IMR-90 (cell line): Measurements from ENCODE around the gene KRABD2.

Experiments used
- ATAC-seq: fragments of 200-7000 bp; cut with Tn5 transposase; 2 replicates; pipeline ENCODE4 v1.9.1; 2020; ENCODE audit warnings: low read depth, mild to moderate bottlenecking, moderate library complexity
- BruUV-seq: library from RNA; stranded (reverse); fragments of 400-500 nt; replicated peaks from 2 replicates; lab custom pipeline; 2021; lab: Mats Ljungman, UMichigan
- CTCF ChIA-PET: fragments of 300-600 bp; formaldehyde crosslinking; extraction: SDS; loops from one replicate; lab custom pipeline; 2021; ENCODE audit warnings: antibody characterized with exemption; lab: Yijun Ruan, JAX
- POLR2A ChIA-PET: fragments of 300-600 bp; sonication (Branson Sonifier 250); formaldehyde crosslinking; loops from one replicate; lab custom pipeline; 2022; ENCODE audit warnings: antibody characterized with exemption; ENCODE audit not compliant: unreplicated experiment; lab: Charles Lee
- DNase-seq: peaks from one replicate; pipeline ENCODE4 v3.0.0; 2013
- H2AFZ ChIP-seq: replicated peaks from 2 replicates; pipeline ENCODE3; 2013; ENCODE audit warnings: low read length, mild to moderate bottlenecking; ENCODE audit not compliant: poor library complexity
- H2AK5ac ChIP-seq: 2 replicates; pipeline ENCODE4 v1.6.1; 2013; ENCODE audit warnings: low read depth, low read length, inconsistent platforms
- H2AK9ac ChIP-seq: replicated peaks from 2 replicates; pipeline ENCODE3; 2013; ENCODE audit warnings: mild to moderate bottlenecking, low read depth, low read length, moderate library complexity; ENCODE audit not compliant: poor library complexity
- H2BK120ac ChIP-seq: 2 replicates; pipeline ENCODE4 v1.6.1; 2013; ENCODE audit warnings: low read depth, low read length, inconsistent platforms
- H2BK15ac ChIP-seq: 3 replicates; pipeline ENCODE4 v1.6.1; 2013; ENCODE audit warnings: low read depth, low read length, inconsistent platforms
- H2BK20ac ChIP-seq: 2 replicates; pipeline ENCODE4 v1.6.1; 2013; ENCODE audit warnings: low read depth, mild to moderate bottlenecking, inconsistent platforms, low read length, moderate library complexity
- H2BK5ac ChIP-seq: 2 replicates; pipeline ENCODE4 v1.6.1; 2013; ENCODE audit warnings: mild to moderate bottlenecking, low read depth, low read length, inconsistent platforms; ENCODE audit not compliant: poor library complexity, severe bottlenecking
- H3K14ac ChIP-seq: replicated peaks from 2 replicates; pipeline ENCODE4 v1.6.1; 2013; ENCODE audit warnings: low read depth, low read length, inconsistent platforms
- H3K18ac ChIP-seq: 2 replicates; pipeline ENCODE4 v1.6.1; 2013; ENCODE audit warnings: low read depth, low read length, control low read depth
- H3K23ac ChIP-seq: 2 replicates; pipeline ENCODE4 v1.6.1; 2013; ENCODE audit warnings: low read depth, low read length, inconsistent platforms
- H3K27ac ChIP-seq: 2 replicates; pipeline ENCODE4 v1.5.1; 2013; ENCODE audit warnings: mild to moderate bottlenecking, control low read depth, low read length; ENCODE audit not compliant: insufficient read depth
- H3K27me3 ChIP-seq: 2 replicates; pipeline ENCODE4 v1.6.1; 2013; ENCODE audit warnings: low read length; ENCODE audit not compliant: control insufficient read depth, insufficient read depth
- H3K36me3 ChIP-seq: 2 replicates; pipeline ENCODE4 v1.6.1; 2013; ENCODE audit warnings: low read length, mixed read lengths; ENCODE audit not compliant: control insufficient read depth, insufficient read depth
- H3K4ac ChIP-seq: 2 replicates; pipeline ENCODE4 v1.6.1; 2013; ENCODE audit warnings: low read depth, low read length, inconsistent platforms
- H3K4me1 ChIP-seq: 2 replicates; pipeline ENCODE4 v1.6.1; 2013; ENCODE audit warnings: low read length, mixed read lengths; ENCODE audit not compliant: control insufficient read depth, insufficient read depth
- H3K4me2 ChIP-seq: 2 replicates; pipeline ENCODE4 v1.6.1; 2013; ENCODE audit warnings: low read depth, mild to moderate bottlenecking, control low read depth, low read length, moderate library complexity
- H3K4me3 ChIP-seq: 2 replicates; pipeline ENCODE4 v1.5.1; 2013; ENCODE audit warnings: low read depth, mild to moderate bottlenecking, control low read depth, low read length, moderate library complexity; ENCODE audit not compliant: insufficient read depth
- H3K56ac ChIP-seq: 2 replicates; pipeline ENCODE4 v1.6.1; 2013; ENCODE audit warnings: low read length, inconsistent platforms; ENCODE audit not compliant: insufficient read depth; ENCODE audit errors: extremely low read depth
- H3K79me1 ChIP-seq, 2 experiments: 2 replicates each; pipeline ENCODE4 v1.6.1; 2013; ENCODE audit warnings: low read length in 2 of 2, inconsistent platforms in 1 of 2, low read depth in 1 of 2
- H3K9ac ChIP-seq: 2 replicates; pipeline ENCODE4 v1.6.1; 2013; ENCODE audit warnings: low read depth, low read length, control low read depth
- H3K9me1 ChIP-seq: 2 replicates; pipeline ENCODE4 v1.6.1; 2013; ENCODE audit warnings: low read length, inconsistent platforms; ENCODE audit not compliant: insufficient read depth
- H3K9me3 ChIP-seq: 2 replicates; pipeline ENCODE4 v1.6.1; 2013; ENCODE audit warnings: low read length; ENCODE audit not compliant: control insufficient read depth, insufficient read depth
- H4K20me1 ChIP-seq: 2 replicates; pipeline ENCODE4 v1.6.1; 2013; ENCODE audit warnings: low read length, inconsistent platforms; ENCODE audit not compliant: insufficient read depth
- H4K5ac ChIP-seq: 2 replicates; pipeline ENCODE4 v1.6.1; 2013; ENCODE audit warnings: mild to moderate bottlenecking, low read depth, low read length, control low read depth
- H4K8ac ChIP-seq, 2 experiments: 2 replicates each; pipeline ENCODE4 v1.6.1; 2013; ENCODE audit warnings: low read depth in 2 of 2, low read length in 2 of 2, control low read depth in 1 of 2, inconsistent platforms in 1 of 2
- H4K91ac ChIP-seq: 2 replicates; pipeline ENCODE4 v1.6.1; 2013; ENCODE audit warnings: low read depth, low read length, inconsistent platforms; ENCODE audit not compliant: insufficient read depth
- ELK1 ChIP-seq: fragments of 150-350 bp; IDR thresholded peaks from 2 replicates; pipeline ENCODE4 v1.6.1; 2016; ENCODE audit warnings: low read depth, mild to moderate bottlenecking, low read length, moderate library complexity, borderline replicate concordance
- MAFK ChIP-seq: IDR thresholded peaks from 2 replicates; pipeline ENCODE4 v1.6.1; 2012; ENCODE audit warnings: low read depth, low read length, improper control_type of control experiment
- WGBS, 2 experiments: methylation state at CpG; one replicate each; pipeline versions ENCODE4 v1.1.5 to v1.1.7; 2013; ENCODE audit warnings: missing lambda C conversion rate in 2 of 2; ENCODE audit not compliant: insufficient read length in 1 of 2; ENCODE audit errors: extremely low coverage in 2 of 2; 5-methylcytosine and 5-hydroxymethylcytosine counted together
- dilution Hi-C: fragments of 300-500 bp; cut with HindIII; formaldehyde crosslinking; loops from one replicate; pipeline ENCODE4 v1.14.3; 2018; ENCODE audit warnings: low sequenced_read_pairs; ENCODE audit not compliant: unreplicated experiment
- in situ Hi-C: fragments of 300-500 bp; cut with MboI; formaldehyde crosslinking; loops from 3 replicates; pipeline ENCODE4 v1.14.3; 2019; ENCODE audit warnings: low sequenced_read_pairs, inconsistent platforms, mixed read lengths
- intact Hi-C: fragments of 100-400 bp; cut with micrococcal nuclease; formaldehyde crosslinking; loops from 2 replicates; pipeline ENCODE4 v1.10.0; 2022

The KRABD2 gene

GRCh38 chr17:8333281-8333680, 43.2 kb downstream of the KRABD2 start:
- ChIA-PET CTCF (no interaction called here), POLR2A (no interaction called here)
- WGBS, 2 experiments: 83% methylated on average over 3 of the region's 4 CpGs; no CpG with 5 or more reads in 1 of the 2 experiments
- H3K79me1 ChIP-seq: no peaks in the 10 kb centered on the region
- no peak overlapping the region for H3K18ac ChIP-seq
- H3K9me3 ChIP-seq: no peaks in the 10 kb centered on the region
- no peak overlapping the region for H3K4me3 ChIP-seq
- H3K56ac ChIP-seq: no peak overlapping the region
- DNase-seq: no peak
- no TSS peak for BruUV-seq
- H2BK5ac ChIP-seq: no peak overlapping the region
- dilution Hi-C loops: no loop called here
- H2AK9ac ChIP-seq: no peak overlapping the region
- H3K14ac ChIP-seq: no peak overlapping the region
- no peak overlapping the region for H4K8ac ChIP-seq
- no peak overlapping the region for H4K91ac ChIP-seq
- in situ Hi-C loops: no loop called here
- H4K20me1 ChIP-seq: no peaks in the 10 kb centered on the region
- intact Hi-C loops: no loop called here
- no peak overlapping the region for H3K4ac ChIP-seq
- TF ChIP-seq ELK1 (no peak), MAFK (no peak)
- H3K27me3 ChIP-seq: peaks cover 9% of the 10 kb centered on the region
- H2BK20ac ChIP-seq: no peak overlapping the region
- ATAC-seq: no peak
- H3K4me1 ChIP-seq: no peaks in the 10 kb centered on the region
- no peak overlapping the region for H3K9ac ChIP-seq
- H2BK120ac ChIP-seq: no peak overlapping the region
- no peak overlapping the region for H2AFZ ChIP-seq
- no peaks in the 10 kb centered on the region for H3K9me1 ChIP-seq
- H3K27ac ChIP-seq: no peak overlapping the region
- no peak overlapping the region for H3K23ac ChIP-seq
- no peak overlapping the region for H3K4me2 ChIP-seq
- H4K5ac ChIP-seq: no peak overlapping the region
- H2AK5ac ChIP-seq: no peak overlapping the region
- no peak overlapping the region for H2BK15ac ChIP-seq
- H3K36me3 ChIP-seq: no peaks in the 10 kb centered on the region
